Mucosa of descending colon (tissue), 3 donors: Measurements from ENCODE around the gene GPC6. TPM values are rescaled to one million over a fixed set of nuclear protein-coding genes. Genes with fewer than 3 reads are reported as not detected.

ENCODE experiments used
- ATAC-seq: fragments of 200-7000 bp; cut with Tn5 transposase; one replicate; pipeline ENCODE4 v1.9.1; 2020; ENCODE audit warnings: mild to moderate bottlenecking, moderate library complexity
- DNase-seq, 3 donors: peaks; one replicate each; pipeline ENCODE4 v3.0.0-alpha.2; 2020
- H3K36me3 ChIP-seq: fragments of 200-600 bp; one replicate; pipeline ENCODE4 v1.8.0; 2021; ENCODE audit warnings: low read depth, mild to moderate bottlenecking
- H3K4me1 ChIP-seq: fragments of 200-600 bp; one replicate; pipeline ENCODE4 v1.8.0; 2021; ENCODE audit warnings: low read depth, mild to moderate bottlenecking
- H3K4me3 ChIP-seq: fragments of 200-600 bp; one replicate; pipeline ENCODE4 v1.8.0; 2021; ENCODE audit warnings: mild to moderate bottlenecking
- H3K9me3 ChIP-seq: fragments of 200-600 bp; one replicate; pipeline ENCODE4 v1.8.0; 2021; ENCODE audit warnings: mild to moderate bottlenecking
- CTCF ChIP-seq: fragments of 200-600 bp; IDR thresholded peaks from one replicate; pipeline ENCODE4 v1.8.0; 2022; ENCODE audit warnings: antibody characterized with exemption, mild to moderate bottlenecking
- intact Hi-C, 2 donors: fragments of 100-400 bp; cut with DNase I in 1 of 2; cut with micrococcal nuclease in 1 of 2; formaldehyde crosslinking; loops; one replicate each; pipeline versions ENCODE4 v1.11.0 to v1.11.1; 2022; cut with DNase I, micrococcal nuclease
- total RNA-seq, 3 donors: library from RNA; stranded (reverse); fragmentation: NEBNext Ultra II Directional in 2 of 3; extraction: Animal tissue kit (Norgen Biotek cat#: 25700) in 2 of 3; gene quantifications; one replicate each; pipeline versions ENCODE4 v1.2.1 to v1.2.4, GENCODE V29; 2021 to 2023
- donor health status: DM: no; HTN: no; CAD: no; lungs with moderate emphysema.
- donor health status: DM: no; HTN: no; CAD: no.
- donor health status: DM: no; HTN: yes; CAD: no.

The GPC6 gene
- total RNA-seq, 3 donors from 2014 or later: 2.7 to 11.3 (median 7.5) TPM

- ATAC-seq (no peak), DNase-seq (no peak)
- Histone ChIP-seq H3K4me1 (no peaks in the 10 kb centered on the region), H3K36me3 (no peaks in the 10 kb centered on the region), H3K9me3 (no peaks in the 10 kb centered on the region), H3K4me3 (no peak overlapping the region)
- TF ChIP-seq CTCF: no peak
- intact Hi-C loops: no loop called here
These were observed 864.3 kb downstream of the GPC6 start for GRCh38 chr13:94090773-94091480.

GRCh38 chr13:94093652-94094315 is 867.2 kb downstream of the GPC6 start:
- no peak for TF ChIP-seq CTCF
- DNase-seq: no peak
- Histone ChIP-seq H3K36me3 (no peaks in the 10 kb centered on the region), H3K9me3 (no peaks in the 10 kb centered on the region), H3K4me1 (no peaks in the 10 kb centered on the region), H3K4me3 (no peak overlapping the region)
- intact Hi-C loops: no loop called here
- no peak for ATAC-seq

GRCh38 chr13:94109715-94110374 is 883.2 kb downstream of the GPC6 start:
- intact Hi-C loops: no loop called here
- Histone ChIP-seq H3K4me3 (no peak overlapping the region), H3K36me3 (no peaks in the 10 kb centered on the region), H3K4me1 (no peaks in the 10 kb centered on the region), H3K9me3 (no peaks in the 10 kb centered on the region)
- no peak for TF ChIP-seq CTCF
- no peak for ATAC-seq
- no peak for DNase-seq

GRCh38 chr13:94112227-94112626 is 885.6 kb downstream of the GPC6 start:
- Histone ChIP-seq H3K36me3 (no peaks in the 10 kb centered on the region), H3K4me3 (no peak overlapping the region), H3K4me1 (no peaks in the 10 kb centered on the region), H3K9me3 (no peaks in the 10 kb centered on the region)
- TF ChIP-seq CTCF: no peak
- peak; percentile 62 for ATAC-seq
- intact Hi-C loops: no loop called here
- peak in 1 of 3 donors; percentile 19 for DNase-seq

- ATAC-seq: no peak
- Histone ChIP-seq H3K36me3 (no peaks in the 10 kb centered on the region), H3K9me3 (no peaks in the 10 kb centered on the region), H3K4me3 (no peak overlapping the region), H3K4me1 (no peaks in the 10 kb centered on the region)
- DNase-seq: no peak
- intact Hi-C loops: no loop called here
- no peak for TF ChIP-seq CTCF
These were observed 886.1 kb downstream of the GPC6 start for GRCh38 chr13:94112731-94113130.
